Dendritic cell treated with granulocyte-macrophage colony-stimulating factor and Interleukin-4, amounts not matched to agents 40 ng/mL and 50 ng/mL, for 4 days (primary cell): ENCODE data around the gene DOP1B.
A peak's percentile ranks its signal among the peaks of the same experiment; 100 is the strongest.

ENCODE experiments used
- H3K27ac Mint-ChIP-seq: one replicate; pipeline ENCODE4 v1.8.0; 2022; ENCODE audit warnings: mild to moderate bottlenecking, mixed read lengths
- H3K27me3 Mint-ChIP-seq: one replicate; pipeline ENCODE4 v1.8.0; 2022; ENCODE audit warnings: mild to moderate bottlenecking, mixed read lengths
- H3K36me3 Mint-ChIP-seq: one replicate; pipeline ENCODE4 v1.8.0; 2022; ENCODE audit warnings: low read depth, mixed read lengths
- H3K4me1 Mint-ChIP-seq: one replicate; pipeline ENCODE4 v1.8.0; 2022; ENCODE audit warnings: low read depth, mixed read lengths
- H3K4me3 Mint-ChIP-seq: one replicate; pipeline ENCODE4 v1.8.0; 2022; ENCODE audit warnings: mild to moderate bottlenecking, moderate library complexity, mixed read lengths
- H3K9me3 Mint-ChIP-seq: one replicate; pipeline ENCODE4 v1.8.0; 2022; ENCODE audit warnings: mixed read lengths
- intact Hi-C: fragments of 100-400 bp; cut with micrococcal nuclease; formaldehyde crosslinking; loops from one replicate; pipeline ENCODE4 v1.15.0; 2022

The DOP1B gene

GRCh38 chr21:36171336-36171735 is 14.7 kb downstream of the DOP1B start:
- Mint-ChIP-seq H3K36me3 (peaks cover 55% of the 10 kb centered on the region), H3K27me3 (no peaks in the 10 kb centered on the region), H3K27ac (peak overlapping the region; percentile 94), H3K9me3 (no peaks in the 10 kb centered on the region), H3K4me3 (peak overlapping the region; percentile 17), H3K4me1 (peaks cover 62% of the 10 kb centered on the region)
- intact Hi-C loops, result no loop called here

GRCh38 chr21:36171741-36172331 is 15.2 kb downstream of the DOP1B start:
- H3K9me3 Mint-ChIP-seq, result no peaks in the 10 kb centered on the region

GRCh38 chr21:36174780-36175179 is 18.2 kb downstream of the DOP1B start:
- Mint-ChIP-seq H3K4me3 (no peak overlapping the region), H3K4me1 (peaks cover 69% of the 10 kb centered on the region), H3K36me3 (peaks cover 36% of the 10 kb centered on the region), H3K9me3 (no peaks in the 10 kb centered on the region), H3K27me3 (no peaks in the 10 kb centered on the region), H3K27ac (peak overlapping the region; percentile 34)
- intact Hi-C loops, result no loop called here

More at GRCh38 chr21:36171741-36172331, 15.2 kb downstream of the DOP1B start:
- intact Hi-C loops, result no loop called here
- Mint-ChIP-seq H3K4me3 (peak overlapping the region; percentile 44), H3K27me3 (no peaks in the 10 kb centered on the region), H3K27ac (peak overlapping the region; percentile 94), H3K36me3 (peaks cover 55% of the 10 kb centered on the region), H3K4me1 (peaks cover 63% of the 10 kb centered on the region)

GRCh38 chr21:36175771-36176565 is 19.3 kb downstream of the DOP1B start:
- Mint-ChIP-seq H3K9me3 (no peaks in the 10 kb centered on the region), H3K4me3 (no peak overlapping the region), H3K27ac (no peak overlapping the region), H3K36me3 (peaks cover 32% of the 10 kb centered on the region), H3K27me3 (no peaks in the 10 kb centered on the region), H3K4me1 (peaks cover 63% of the 10 kb centered on the region)
- intact Hi-C loops, result no loop called here

- no peak overlapping the region for H3K27ac Mint-ChIP-seq
- no peaks in the 10 kb centered on the region for H3K9me3 Mint-ChIP-seq
- peaks cover 68% of the 10 kb centered on the region for H3K4me1 Mint-ChIP-seq
- H3K27me3 Mint-ChIP-seq, result no peaks in the 10 kb centered on the region
- peaks cover 38% of the 10 kb centered on the region for H3K36me3 Mint-ChIP-seq
- no peak overlapping the region for H3K4me3 Mint-ChIP-seq
- intact Hi-C loops, result no loop called here
These were observed 21.7 kb downstream of the DOP1B start for GRCh38 chr21:36178349-36178748.

GRCh38 chr21:36179145-36179544 is 22.5 kb downstream of the DOP1B start:
- Mint-ChIP-seq H3K9me3 (no peaks in the 10 kb centered on the region), H3K27ac (no peak overlapping the region), H3K36me3 (peaks cover 46% of the 10 kb centered on the region), H3K27me3 (no peaks in the 10 kb centered on the region), H3K4me1 (peaks cover 70% of the 10 kb centered on the region), H3K4me3 (no peak overlapping the region)
- intact Hi-C loops, result no loop called here

- intact Hi-C loops, result no loop called here
- Mint-ChIP-seq H3K36me3 (peaks cover 51% of the 10 kb centered on the region), H3K4me3 (no peak overlapping the region), H3K4me1 (peaks cover 72% of the 10 kb centered on the region), H3K27me3 (no peaks in the 10 kb centered on the region), H3K27ac (peak overlapping the region; percentile 74), H3K9me3 (no peaks in the 10 kb centered on the region)
These were observed 24.3 kb downstream of the DOP1B start for GRCh38 chr21:36180963-36181362.

DNA sequence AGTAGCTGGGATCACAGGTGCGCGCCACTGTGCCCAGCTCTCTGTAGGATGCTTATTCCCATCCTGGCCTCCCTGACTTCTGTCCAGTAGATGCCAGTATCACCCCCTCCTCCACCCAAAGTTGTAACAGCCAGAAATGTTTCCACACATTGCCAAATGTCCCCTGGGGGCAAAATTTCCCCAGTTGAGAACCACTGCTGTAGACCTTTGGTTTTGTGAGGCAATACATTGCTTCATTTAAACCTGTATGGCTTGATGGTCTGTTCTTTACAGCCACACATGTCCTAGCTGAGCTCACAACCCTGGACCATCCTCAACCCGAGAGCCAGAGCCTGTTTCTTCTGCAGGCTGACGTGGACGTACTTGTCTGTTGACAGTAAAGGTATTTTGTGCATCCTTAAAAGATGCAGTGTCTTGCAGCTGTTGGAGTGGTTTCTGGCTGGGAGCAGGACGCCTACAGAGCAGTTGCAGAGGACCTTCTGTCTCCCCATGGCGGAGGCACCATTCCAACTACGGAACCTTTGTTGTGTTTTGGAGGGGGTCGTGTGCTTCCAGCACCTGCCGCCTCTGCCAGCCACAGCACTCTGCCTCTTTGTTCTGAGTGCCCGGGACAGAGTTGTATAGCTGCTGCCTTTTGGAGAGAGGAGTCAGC is 26.6 kb downstream of the DOP1B start:
- intact Hi-C loops, result no loop called here
- H3K9me3 Mint-ChIP-seq, result no peaks in the 10 kb centered on the region
- H3K27ac Mint-ChIP-seq, result no peak overlapping the region
- H3K27me3 Mint-ChIP-seq, result no peaks in the 10 kb centered on the region
- no peak overlapping the region for H3K4me3 Mint-ChIP-seq
- peaks cover 55% of the 10 kb centered on the region for H3K36me3 Mint-ChIP-seq
- H3K4me1 Mint-ChIP-seq, result peaks cover 70% of the 10 kb centered on the region

GRCh38 chr21:36184545-36184944 is 27.9 kb downstream of the DOP1B start:
- Mint-ChIP-seq H3K9me3 (no peaks in the 10 kb centered on the region), H3K27me3 (no peaks in the 10 kb centered on the region), H3K27ac (no peak overlapping the region), H3K4me1 (peaks cover 63% of the 10 kb centered on the region), H3K4me3 (no peak overlapping the region), H3K36me3 (peaks cover 51% of the 10 kb centered on the region)
- intact Hi-C loops, result no loop called here

GRCh38 chr21:36185523-36185922 is 28.9 kb downstream of the DOP1B start:
- H3K9me3 Mint-ChIP-seq, result no peaks in the 10 kb centered on the region
- H3K27ac Mint-ChIP-seq, result no peak overlapping the region
- H3K36me3 Mint-ChIP-seq, result peaks cover 53% of the 10 kb centered on the region
- intact Hi-C loops, result loop anchor here (5.0 kb wide), 1 partner anchor 43 kb away; no protein-coding TSS in a partner anchor
- no peaks in the 10 kb centered on the region for H3K27me3 Mint-ChIP-seq
- peaks cover 62% of the 10 kb centered on the region for H3K4me1 Mint-ChIP-seq
- H3K4me3 Mint-ChIP-seq, result no peak overlapping the region

GRCh38 chr21:36186081-36186480 is 29.5 kb downstream of the DOP1B start:
- Mint-ChIP-seq H3K27ac (no peak overlapping the region), H3K4me1 (peaks cover 65% of the 10 kb centered on the region), H3K27me3 (no peaks in the 10 kb centered on the region), H3K4me3 (no peak overlapping the region), H3K9me3 (no peaks in the 10 kb centered on the region), H3K36me3 (peaks cover 58% of the 10 kb centered on the region)
- intact Hi-C loops, result loop anchor here (5.0 kb wide), 1 partner anchor 44 kb away; no protein-coding TSS in a partner anchor

- no peak overlapping the region for H3K4me3 Mint-ChIP-seq
- H3K27ac Mint-ChIP-seq, result no peak overlapping the region
- peaks cover 62% of the 10 kb centered on the region for H3K36me3 Mint-ChIP-seq
- H3K27me3 Mint-ChIP-seq, result no peaks in the 10 kb centered on the region
- peaks cover 61% of the 10 kb centered on the region for H3K4me1 Mint-ChIP-seq
- H3K9me3 Mint-ChIP-seq, result no peaks in the 10 kb centered on the region
- intact Hi-C loops, result loop anchor here (5.0 kb wide), 1 partner anchor 44 kb away; no protein-coding TSS in a partner anchor
These were observed 30.1 kb downstream of the DOP1B start for GRCh38 chr21:36186506-36187399.

GRCh38 chr21:36188081-36188681 is 31.6 kb downstream of the DOP1B start:
- Mint-ChIP-seq H3K9me3 (no peaks in the 10 kb centered on the region), H3K27ac (peak overlapping the region; percentile 72), H3K4me3 (no peak overlapping the region), H3K4me1 (peaks cover 47% of the 10 kb centered on the region), H3K27me3 (no peaks in the 10 kb centered on the region), H3K36me3 (peaks cover 58% of the 10 kb centered on the region)
- intact Hi-C loops, result loop anchor here (5.0 kb wide), 1 partner anchor 46 kb away; no protein-coding TSS in a partner anchor
